ENCODE data around the gene NR6A1. TPM values are rescaled to one million over a fixed set of nuclear protein-coding genes. Genes with fewer than 3 reads are reported as not detected.
A peak's percentile ranks its signal among the peaks of the same experiment; 100 is the strongest.

NR6A1 gene
- total and polyA plus RNA-seq, 12 donors, result 0.29 to 2.0 (median 1.2) TPM

DNA sequence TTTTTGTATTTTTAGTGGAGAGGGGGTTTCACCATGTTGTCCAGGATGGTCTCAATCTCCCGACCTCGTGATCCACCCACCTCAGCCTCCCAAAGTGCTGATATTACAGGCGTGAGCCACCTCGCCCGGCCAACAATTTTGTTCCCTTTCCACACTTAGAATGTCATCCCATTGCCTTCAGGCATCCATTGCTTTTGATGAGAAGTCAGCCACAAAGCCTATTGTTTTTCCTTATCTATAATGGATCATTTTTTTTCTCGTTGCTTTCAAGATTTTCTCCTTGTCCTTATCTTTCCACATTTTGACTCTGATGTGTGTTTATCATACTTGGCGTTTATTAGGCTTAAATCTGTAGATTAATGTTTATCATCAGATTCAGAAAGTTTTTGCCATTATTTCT is 64.4 kb downstream of the NR6A1 start:
- H3K9me3 ChIP-seq, result peaks cover 0 to 6% (median 0%) of the 10 kb centered on the region in 11 donors
- H3K4me1 ChIP-seq, result peaks cover 0 to 15% (median 0%) of the 10 kb centered on the region in 9 donors
- no peaks in the 10 kb centered on the region for H3K36me3 ChIP-seq
- H3K4me3 ChIP-seq, result no peak overlapping the region
- intact Hi-C loops (cut with DNase I), result no loop called here
- 90 to 91% methylated on average over 7 of the region's 7 CpGs for WGBS, 2 donors
- no peak for DNase-seq
- no peak for ATAC-seq
- no peak overlapping the region for H3K27ac ChIP-seq
- H3K27me3 ChIP-seq, result no peaks in the 10 kb centered on the region
- TF ChIP-seq, protein P1, sequence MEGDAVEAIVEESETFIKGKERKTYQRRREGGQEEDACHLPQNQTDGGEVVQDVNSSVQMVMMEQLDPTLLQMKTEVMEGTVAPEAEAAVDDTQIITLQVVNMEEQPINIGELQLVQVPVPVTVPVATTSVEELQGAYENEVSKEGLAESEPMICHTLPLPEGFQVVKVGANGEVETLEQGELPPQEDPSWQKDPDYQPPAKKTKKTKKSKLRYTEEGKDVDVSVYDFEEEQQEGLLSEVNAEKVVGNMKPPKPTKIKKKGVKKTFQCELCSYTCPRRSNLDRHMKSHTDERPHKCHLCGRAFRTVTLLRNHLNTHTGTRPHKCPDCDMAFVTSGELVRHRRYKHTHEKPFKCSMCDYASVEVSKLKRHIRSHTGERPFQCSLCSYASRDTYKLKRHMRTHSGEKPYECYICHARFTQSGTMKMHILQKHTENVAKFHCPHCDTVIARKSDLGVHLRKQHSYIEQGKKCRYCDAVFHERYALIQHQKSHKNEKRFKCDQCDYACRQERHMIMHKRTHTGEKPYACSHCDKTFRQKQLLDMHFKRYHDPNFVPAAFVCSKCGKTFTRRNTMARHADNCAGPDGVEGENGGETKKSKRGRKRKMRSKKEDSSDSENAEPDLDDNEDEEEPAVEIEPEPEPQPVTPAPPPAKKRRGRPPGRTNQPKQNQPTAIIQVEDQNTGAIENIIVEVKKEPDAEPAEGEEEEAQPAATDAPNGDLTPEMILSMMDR (IDR thresholded peaks at IDR 0.05), result no peak

DNA sequence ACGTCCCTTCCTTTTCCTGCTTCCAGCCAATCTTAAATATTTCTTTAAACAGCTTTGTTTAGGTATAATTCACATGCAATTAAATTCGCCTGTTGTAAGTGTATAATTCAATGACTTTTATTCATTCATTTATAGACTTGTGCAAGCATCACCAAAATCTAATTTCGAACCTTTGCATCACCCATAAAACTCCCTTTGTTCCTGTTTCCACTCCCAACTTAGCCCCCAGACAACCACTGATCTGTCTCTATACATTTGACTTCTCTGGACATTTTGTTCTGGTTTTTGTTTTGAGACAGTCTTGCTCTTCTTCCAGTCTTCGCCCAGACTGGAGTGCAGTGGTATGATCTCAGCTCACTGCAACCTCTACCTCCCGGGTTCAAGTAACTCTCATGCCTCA is 71.5 kb downstream of the NR6A1 start:
- ATAC-seq, result no peak

DNA sequence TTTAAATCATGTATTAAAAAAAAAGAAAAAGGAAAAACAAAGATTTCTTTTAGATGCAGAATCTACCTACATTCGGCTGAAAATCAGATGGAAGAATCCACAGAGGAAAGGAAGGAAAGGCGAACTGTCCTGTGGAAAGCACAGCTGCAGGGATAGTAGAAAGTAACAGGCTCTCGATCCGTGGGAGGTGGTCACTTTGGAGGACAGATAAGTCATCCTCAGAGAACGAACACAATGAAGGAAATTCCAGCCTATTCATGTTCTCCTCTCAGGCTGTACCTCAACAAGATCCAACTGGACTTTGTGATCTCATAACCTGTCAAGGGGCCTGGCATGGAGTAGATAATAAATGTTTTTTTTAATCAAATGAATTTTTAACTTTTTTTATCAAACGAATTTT is 72.8 kb downstream of the NR6A1 start:
- ATAC-seq (peak in 1 of 8 donors; percentile 48), DNase-seq (no peak)
- 36 to 43% methylated on average over 6 of the region's 6 CpGs for WGBS, 2 donors
- no peaks in the 10 kb centered on the region for H3K9me3 ChIP-seq
- H3K4me3 ChIP-seq, result no peak overlapping the region
- intact Hi-C loops (cut with DNase I), result loop anchor here in 1 of 10 donors (5.0 kb wide), 1 partner anchor 76 kb away; no protein-coding TSS in a partner anchor
- peaks cover 0 to 18% (median 0%) of the 10 kb centered on the region in 9 donors for H3K4me1 ChIP-seq
- no peaks in the 10 kb centered on the region for H3K36me3 ChIP-seq
- H3K27me3 ChIP-seq, result no peaks in the 10 kb centered on the region
- no peak overlapping the region for H3K27ac ChIP-seq
- TF ChIP-seq, protein P1 (IDR thresholded peaks at IDR 0.05), result no peak

More for the DNA sequence above, 71.5 kb downstream of the NR6A1 start:
- Histone ChIP-seq H3K36me3 (no peaks in the 10 kb centered on the region), H3K4me1 (peaks cover 0 to 18% (median 0%) of the 10 kb centered on the region in 9 donors), H3K9me3 (peaks cover 0 to 6% (median 0%) of the 10 kb centered on the region in 11 donors), H3K27me3 (no peaks in the 10 kb centered on the region), H3K27ac (no peak overlapping the region), H3K4me3 (no peak overlapping the region)
- DNase-seq, result no peak
- intact Hi-C loops (cut with DNase I), result loop anchor here in 1 of 10 donors (5.0 kb wide), 1 partner anchor 77 kb away; no protein-coding TSS in a partner anchor
- 91 to 92% methylated on average over 5 of the region's 5 CpGs for WGBS, 2 donors
- TF ChIP-seq, protein P1 (IDR thresholded peaks at IDR 0.05), result no peak

DNA sequence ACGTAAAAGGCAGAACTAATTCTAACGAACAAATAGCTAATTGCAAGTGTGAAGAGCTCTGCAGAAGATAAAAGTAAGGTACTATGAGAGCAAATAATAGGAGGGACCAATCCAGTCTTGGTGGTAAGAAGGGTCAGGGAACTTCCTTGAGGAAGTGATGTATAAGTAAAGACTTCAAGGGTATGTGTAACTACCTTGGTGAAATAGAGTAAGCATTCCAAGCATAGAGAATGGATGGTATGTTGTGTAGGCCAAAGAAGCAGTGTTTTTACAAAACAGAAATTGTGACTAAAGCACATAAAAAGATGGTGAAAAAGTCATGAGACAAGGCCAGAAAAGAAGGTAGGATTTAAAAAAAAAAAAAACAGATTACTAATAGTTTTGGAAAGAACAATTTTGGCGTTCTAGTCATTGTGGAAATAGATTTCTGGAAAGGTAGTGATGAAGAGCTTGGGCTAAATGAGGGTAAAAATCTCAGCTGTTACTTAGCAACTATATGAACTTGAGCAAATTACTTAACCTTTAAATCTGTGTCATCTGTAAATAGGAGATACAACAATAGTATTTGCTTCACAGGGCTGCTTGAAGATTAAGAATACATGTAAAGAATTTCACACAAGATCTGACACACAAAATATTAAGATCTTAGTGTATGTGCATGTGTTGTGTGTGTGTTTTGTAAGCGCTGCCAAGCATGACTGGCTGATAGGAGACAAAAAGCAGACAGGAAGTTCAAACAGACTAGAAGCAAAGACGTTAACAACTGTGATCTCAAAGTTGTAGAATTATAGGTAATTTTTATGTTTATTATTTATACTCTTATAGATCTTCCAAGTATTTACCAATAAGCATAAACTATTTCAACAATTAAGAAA is 73.5 kb downstream of the NR6A1 start:
- Histone ChIP-seq H3K27me3 (no peaks in the 10 kb centered on the region), H3K27ac (no peak overlapping the region), H3K9me3 (no peaks in the 10 kb centered on the region), H3K4me3 (no peak overlapping the region), H3K36me3 (peaks cover 0 to 3% (median 0%) of the 10 kb centered on the region in 9 donors), H3K4me1 (peaks cover 0 to 18% (median 0%) of the 10 kb centered on the region in 9 donors)
- DNase-seq (peak in 1 of 2 donors; percentile 17), ATAC-seq (peak in 3 of 8 donors; percentile 56 to 69 (median 62))
- WGBS, 2 donors, result 49 to 56% methylated on average over 5 of the region's 5 CpGs
- TF ChIP-seq, protein P1 (IDR thresholded peaks at IDR 0.05), result no peak
- intact Hi-C loops (cut with DNase I), result loop anchor here in 1 of 10 donors (5.0 kb wide), 1 partner anchor 75 kb away; no protein-coding TSS in a partner anchor

All from heart right ventricle (tissue), 16 donors.